Measurements from ENCODE around the gene HEY2. TPM values are rescaled to one million over a fixed set of nuclear protein-coding genes. Genes with fewer than 3 reads are reported as not detected.

The HEY2 gene
- total and polyA plus RNA-seq, 10 of the 15 experiments (the other 5 are each of a cell fraction or from before 2014, with no cell fraction given), result 0.01 to 0.32 (median 0.08) TPM; not detected in 4

DNA sequence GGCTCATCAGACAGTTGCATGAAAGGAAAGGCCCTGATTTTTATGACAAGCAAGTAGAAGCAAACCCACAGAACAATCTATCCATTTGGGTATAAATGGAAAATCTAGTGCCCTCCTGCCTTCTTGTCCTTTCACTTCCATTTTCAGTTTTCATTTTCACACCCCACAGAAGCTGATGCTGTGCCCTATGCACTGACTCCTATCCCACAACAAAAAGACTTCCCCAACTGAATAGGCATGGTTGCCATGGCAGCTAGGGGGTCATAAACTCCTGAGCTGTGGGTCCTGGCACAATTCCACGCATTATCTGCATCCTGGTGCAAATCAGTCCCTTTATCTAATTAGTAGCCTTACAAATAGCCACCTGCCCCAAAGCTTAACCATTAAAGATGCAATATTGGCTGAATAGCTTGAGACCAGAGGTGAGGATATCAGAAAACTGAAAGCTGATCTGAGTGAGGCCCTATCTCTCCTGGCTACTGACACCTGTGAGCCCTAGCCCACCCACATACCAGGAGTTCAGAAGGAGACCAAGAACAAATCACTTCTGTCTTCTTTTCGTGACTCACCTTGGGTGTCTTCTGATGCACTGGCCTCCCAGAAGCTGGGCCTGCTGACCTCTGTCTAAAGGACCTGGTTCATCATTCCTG lies 34.9 kb upstream of the HEY2 start (continued):
- TF ChIP-seq, protein P1, sequence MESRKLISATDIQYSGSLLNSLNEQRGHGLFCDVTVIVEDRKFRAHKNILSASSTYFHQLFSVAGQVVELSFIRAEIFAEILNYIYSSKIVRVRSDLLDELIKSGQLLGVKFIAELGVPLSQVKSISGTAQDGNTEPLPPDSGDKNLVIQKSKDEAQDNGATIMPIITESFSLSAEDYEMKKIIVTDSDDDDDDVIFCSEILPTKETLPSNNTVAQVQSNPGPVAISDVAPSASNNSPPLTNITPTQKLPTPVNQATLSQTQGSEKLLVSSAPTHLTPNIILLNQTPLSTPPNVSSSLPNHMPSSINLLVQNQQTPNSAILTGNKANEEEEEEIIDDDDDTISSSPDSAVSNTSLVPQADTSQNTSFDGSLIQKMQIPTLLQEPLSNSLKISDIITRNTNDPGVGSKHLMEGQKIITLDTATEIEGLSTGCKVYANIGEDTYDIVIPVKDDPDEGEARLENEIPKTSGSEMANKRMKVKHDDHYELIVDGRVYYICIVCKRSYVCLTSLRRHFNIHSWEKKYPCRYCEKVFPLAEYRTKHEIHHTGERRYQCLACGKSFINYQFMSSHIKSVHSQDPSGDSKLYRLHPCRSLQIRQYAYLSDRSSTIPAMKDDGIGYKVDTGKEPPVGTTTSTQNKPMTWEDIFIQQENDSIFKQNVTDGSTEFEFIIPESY (IDR thresholded peaks at IDR 0.05), result no peak
- TF ChIP-seq BMI1 (IDR thresholded peaks at IDR 0.05; ENCODE audit: borderline replicate concordance), result peak; percentile 60
- TF ChIP-seq ZNF384 (IDR thresholded peaks at IDR 0.05; ENCODE audit: borderline replicate concordance, low read depth, low read length), result no peak
- TF ChIP-seq GABPA (IDR thresholded peaks at IDR 0.05; ENCODE audit: low read depth), result no peak
- TF ChIP-seq, protein P2, sequence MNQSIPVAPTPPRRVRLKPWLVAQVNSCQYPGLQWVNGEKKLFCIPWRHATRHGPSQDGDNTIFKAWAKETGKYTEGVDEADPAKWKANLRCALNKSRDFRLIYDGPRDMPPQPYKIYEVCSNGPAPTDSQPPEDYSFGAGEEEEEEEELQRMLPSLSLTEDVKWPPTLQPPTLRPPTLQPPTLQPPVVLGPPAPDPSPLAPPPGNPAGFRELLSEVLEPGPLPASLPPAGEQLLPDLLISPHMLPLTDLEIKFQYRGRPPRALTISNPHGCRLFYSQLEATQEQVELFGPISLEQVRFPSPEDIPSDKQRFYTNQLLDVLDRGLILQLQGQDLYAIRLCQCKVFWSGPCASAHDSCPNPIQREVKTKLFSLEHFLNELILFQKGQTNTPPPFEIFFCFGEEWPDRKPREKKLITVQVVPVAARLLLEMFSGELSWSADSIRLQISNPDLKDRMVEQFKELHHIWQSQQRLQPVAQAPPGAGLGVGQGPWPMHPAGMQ (IDR thresholded peaks at IDR 0.05; ENCODE audit: borderline replicate concordance), result no peak
- TF ChIP-seq ZNF622 (IDR thresholded peaks at IDR 0.05), result no peak
- no peak for TF ChIP-seq ZNF687 (IDR thresholded peaks at IDR 0.05)
- TF ChIP-seq CBFB (IDR thresholded peaks at IDR 0.05; ENCODE audit: low read depth), result 0 out of 2 replicates have a peak, but pooled peaks have one; percentile 23
- TF ChIP-seq HDAC2 (IDR thresholded peaks at IDR 0.05), result no peak
- TF ChIP-seq GATAD2B (conservative IDR thresholded peaks at IDR 0.05; ENCODE audit: low read depth), result 0 out of 2 replicates have a peak, but pooled peaks have one; percentile 46
- TF ChIP-seq CHD2 (IDR thresholded peaks at IDR 0.05; ENCODE audit: borderline replicate concordance, low read depth, low read length), result no peak
- no peak for TF ChIP-seq PML (IDR thresholded peaks at IDR 0.05; ENCODE audit: low read length)
- 0 out of 2 replicates have a peak, but pooled peaks have one; percentile 32 for TF ChIP-seq TCF7 (IDR thresholded peaks at IDR 0.05; ENCODE audit: borderline replicate concordance)
- TF ChIP-seq SREBF1 (IDR thresholded peaks at IDR 0.05; ENCODE audit: low read length), result no peak
- TF ChIP-seq IKZF2 (IDR thresholded peaks at IDR 0.05), result peak; percentile 49 to 67; a peak in 3 of 4 replicates
- TF ChIP-seq SIX5 (IDR thresholded peaks at IDR 0.05; ENCODE audit: low read depth, low read length, severe bottlenecking), result no peak
- peak; percentile 45 for TF ChIP-seq MTA2 (IDR thresholded peaks at IDR 0.05; ENCODE audit: low read depth)
- 0 out of 2 replicates have a peak, but pooled peaks have one; percentile 20 for TF ChIP-seq DPF2 (IDR thresholded peaks at IDR 0.05)
- no peak for TF ChIP-seq PBX3 (IDR thresholded peaks at IDR 0.05; ENCODE audit: insufficient replicate concordance, low read depth, low read length)
- no peak for TF ChIP-seq YY1 (IDR thresholded peaks at IDR 0.05; ENCODE audit: low read depth, low read length)
- 0 out of 2 replicates have a peak, but pooled peaks have one; percentile 25 for TF ChIP-seq RB1 (IDR thresholded peaks at IDR 0.05; ENCODE audit: borderline replicate concordance)
- TF ChIP-seq SPI1 (IDR thresholded peaks at IDR 0.05; ENCODE audit: borderline replicate concordance, insufficient read depth, low read depth, low read length), result no peak
- TF ChIP-seq EGR1 (IDR thresholded peaks at IDR 0.05; ENCODE audit: borderline replicate concordance in 1 of 2, low read depth in 2 of 2, low read length in 2 of 2), result no peak
- peak; percentile 59 for TF ChIP-seq IKZF1 (conservative IDR thresholded peaks at IDR 0.05)
